Measurements from ENCODE around the gene LRRC10.

LRRC10 gene

GRCh38 chr12:69570000-69570516 is 40.6 kb downstream of the LRRC10 start:
- no peak for DNase-seq (ENCODE audit: extremely low read depth, low read depth)

GRCh38 chr12:69569236-69569635 is 41.5 kb downstream of the LRRC10 start:
- no peak for TF ChIP-seq CTCF (IDR thresholded peaks at IDR 0.05; ENCODE audit: low read depth, low read length)
- DNase-seq (ENCODE audit: extremely low read depth, low read depth), result no peak

More at GRCh38 chr12:69570000-69570516, 40.6 kb downstream of the LRRC10 start:
- TF ChIP-seq CTCF (IDR thresholded peaks at IDR 0.05; ENCODE audit: low read depth, low read length), result no peak

- no peak for DNase-seq (ENCODE audit: extremely low read depth, low read depth)
- TF ChIP-seq CTCF (IDR thresholded peaks at IDR 0.05; ENCODE audit: low read depth, low read length), result no peak
These were observed 44.1 kb downstream of the LRRC10 start for GRCh38 chr12:69566603-69567002.

- no peak for DNase-seq (ENCODE audit: extremely low read depth, low read depth)
- no peak for TF ChIP-seq CTCF (IDR thresholded peaks at IDR 0.05; ENCODE audit: low read depth, low read length)
These were observed 47.4 kb downstream of the LRRC10 start for GRCh38 chr12:69563166-69563762.
